ENCODE data around the gene KLF18.
"Not testable (repeated sequence)": the region's sequence is repeated elsewhere in the genome, so short reads cannot be mapped to it uniquely, and the experiment has no call there.

KLF18 gene

GRCh38 chr1:44141531-44141930 is at the start of gene KLF18:
TSS of gene KLF18 (minus strand) at chr1:44141631. CDS start at chr1:44141631, 0 bp downstream.
- no peak for DNase-seq (ENCODE audit: low read depth in 2 of 2, low spot score in 1 of 2)

GRCh38 chr1:44174630-44175029 is 33.2 kb upstream of the KLF18 start:
- no peak for DNase-seq (ENCODE audit: low read depth in 2 of 2, low spot score in 1 of 2)

GRCh38 chr1:44170281-44170823 is 28.9 kb upstream of the KLF18 start:
- DNase-seq (ENCODE audit: low read depth in 2 of 2, low spot score in 1 of 2): no peak

- no peak for DNase-seq (ENCODE audit: low read depth in 2 of 2, low spot score in 1 of 2)
Measured at GRCh38 chr1:44168520-44169098, 27.2 kb upstream of the KLF18 start.

- no peak for DNase-seq (ENCODE audit: low read depth in 2 of 2, low spot score in 1 of 2)
Measured at GRCh38 chr1:44161546-44161945, 20.1 kb upstream of the KLF18 start.

- no peak for DNase-seq (ENCODE audit: low read depth in 2 of 2, low spot score in 1 of 2)
Measured at GRCh38 chr1:44158871-44159270, 17.4 kb upstream of the KLF18 start.

GRCh38 chr1:44157903-44158302 is 16.5 kb upstream of the KLF18 start:
- no peak for DNase-seq (ENCODE audit: low read depth in 2 of 2, low spot score in 1 of 2)

- no peak for DNase-seq (ENCODE audit: low read depth in 2 of 2, low spot score in 1 of 2)
Measured at GRCh38 chr1:44154049-44154448, 12.6 kb upstream of the KLF18 start.

- DNase-seq (ENCODE audit: low read depth in 2 of 2, low spot score in 1 of 2): no peak
Measured at GRCh38 chr1:44152692-44153091, 11.3 kb upstream of the KLF18 start.

GRCh38 chr1:44151808-44152207 is 10.4 kb upstream of the KLF18 start:
- no peak for DNase-seq (ENCODE audit: low read depth in 2 of 2, low spot score in 1 of 2)

GRCh38 chr1:44151332-44151731 is 9.9 kb upstream of the KLF18 start:
- DNase-seq (ENCODE audit: low read depth in 2 of 2, low spot score in 1 of 2): no peak

GRCh38 chr1:44147582-44147981 is 6.2 kb upstream of the KLF18 start:
- DNase-seq (ENCODE audit: low read depth in 2 of 2, low spot score in 1 of 2): no peak

- no peak for DNase-seq (ENCODE audit: low read depth in 2 of 2, low spot score in 1 of 2)
Measured at GRCh38 chr1:44146536-44147361, 5.3 kb upstream of the KLF18 start.

GRCh38 chr1:44144962-44145756 is 3.7 kb upstream of the KLF18 start:
- DNase-seq (ENCODE audit: low read depth in 2 of 2, low spot score in 1 of 2): no peak

- not testable (repeated sequence) for DNase-seq (ENCODE audit: low read depth in 2 of 2, low spot score in 1 of 2)
Measured at GRCh38 chr1:44139565-44139964, 1.9 kb downstream of the KLF18 start.

- DNase-seq (ENCODE audit: low read depth in 2 of 2, low spot score in 1 of 2): no peak
Measured at GRCh38 chr1:44138239-44138638, 3.2 kb downstream of the KLF18 start.

- DNase-seq (ENCODE audit: low read depth in 2 of 2, low spot score in 1 of 2): no peak
Measured at GRCh38 chr1:44135886-44136285, 5.5 kb downstream of the KLF18 start.

GRCh38 chr1:44134071-44134920 is 7.1 kb downstream of the KLF18 start:
- no peak for DNase-seq (ENCODE audit: low read depth in 2 of 2, low spot score in 1 of 2)

GRCh38 chr1:44131411-44131810 is 10.0 kb downstream of the KLF18 start:
- no peak for DNase-seq (ENCODE audit: low read depth in 2 of 2, low spot score in 1 of 2)

GRCh38 chr1:44129616-44130500 is 11.6 kb downstream of the KLF18 start:
- no peak for DNase-seq (ENCODE audit: low read depth in 2 of 2, low spot score in 1 of 2)
